NCI-H2107 (cell line): ENCODE results near the gene LCORL.
"Not testable (repeated sequence)": the region's sequence is repeated elsewhere in the genome, so short reads cannot be mapped to it uniquely, and the experiment has no call there.

Source experiments
- DNase-seq: peaks from one replicate; lab custom pipeline; 2025; lab: John Stamatoyannopoulos, UW

The LCORL gene

DNA sequence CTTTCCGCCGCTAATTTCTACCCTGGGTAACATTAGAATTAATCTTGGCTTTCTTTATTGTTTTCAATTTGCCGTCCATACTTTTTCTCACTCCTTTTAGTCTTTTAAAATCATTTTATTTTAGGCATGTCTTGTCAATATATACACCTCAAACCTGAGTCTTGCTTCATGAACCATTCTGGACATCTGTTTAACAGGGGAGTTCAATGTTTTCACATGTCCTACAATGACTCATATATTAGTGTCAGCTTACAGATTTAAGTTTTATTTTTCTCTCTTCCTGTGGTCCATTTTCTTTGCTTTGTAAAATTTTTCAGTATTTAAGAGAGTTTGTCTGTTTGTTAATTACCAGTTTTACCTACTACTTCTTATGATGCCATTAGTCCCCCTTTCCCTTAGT lies 89.5 kb downstream of the LCORL start:
- DNase-seq = no peak

DNA sequence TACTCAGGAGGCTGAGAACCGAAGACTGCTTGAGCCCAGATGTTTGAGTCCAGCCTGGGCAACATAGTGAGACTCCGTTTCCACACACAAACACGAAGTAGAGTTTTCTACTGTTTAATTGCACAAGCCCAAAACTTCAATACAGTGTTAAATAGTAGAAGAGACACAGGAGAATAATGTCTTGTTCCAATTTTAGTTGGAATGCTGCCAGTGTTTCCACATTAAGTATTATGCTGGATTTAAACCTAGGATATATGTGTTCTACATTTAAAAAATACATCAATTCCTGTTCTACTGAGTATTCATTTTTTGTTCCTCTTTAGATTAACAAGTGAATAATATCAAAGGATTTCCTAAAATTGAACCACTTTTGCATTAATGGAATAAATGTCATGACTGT lies 91.3 kb downstream of the LCORL start:
- no peak for DNase-seq

GRCh38 chr4:17924189-17924588 lies 97.4 kb downstream of the LCORL start:
- DNase-seq = no peak

DNA sequence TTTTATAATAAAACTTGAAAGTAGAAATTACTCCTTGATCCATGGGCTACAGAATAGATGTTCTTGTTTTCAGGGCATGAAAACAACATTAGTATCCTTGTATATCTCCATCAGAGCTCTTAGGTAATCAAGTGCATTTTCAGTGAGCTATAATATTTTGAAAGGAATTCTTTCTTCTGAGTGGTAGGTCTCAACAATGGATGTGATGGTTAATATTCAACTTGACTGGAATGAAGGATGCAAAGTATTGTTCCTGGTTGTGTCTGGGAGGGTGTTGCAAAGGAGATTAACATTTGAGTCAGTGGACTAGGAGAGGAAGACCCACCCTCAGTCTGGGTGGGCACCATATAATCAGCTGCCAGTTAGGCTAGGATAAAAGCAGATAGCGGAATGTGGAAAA lies 100.1 kb downstream of the LCORL start:
- no peak for DNase-seq

DNA sequence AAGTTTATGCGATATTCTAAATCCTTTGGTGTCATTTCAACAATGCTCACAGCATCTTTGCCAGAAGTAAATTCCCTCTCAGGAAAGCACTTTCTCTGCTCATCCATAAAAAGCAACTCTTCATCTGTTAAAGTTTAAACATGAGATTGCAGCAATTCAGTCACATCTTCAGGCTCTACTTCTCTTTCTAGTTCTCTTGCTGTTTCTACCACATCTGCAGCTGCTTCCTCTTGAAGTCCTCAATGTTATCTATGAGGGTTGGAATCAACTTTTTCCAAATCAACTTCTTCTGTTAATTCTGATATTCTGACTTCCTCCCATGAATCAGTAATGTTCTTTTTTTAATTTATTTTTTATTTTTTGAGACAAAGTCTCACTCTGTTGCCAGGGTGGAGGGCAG lies 100.9 kb downstream of the LCORL start:
- DNase-seq = no peak

- no peak for DNase-seq
These were observed 106.1 kb downstream of the LCORL start for GRCh38 chr4:17915439-17915838.

DNA sequence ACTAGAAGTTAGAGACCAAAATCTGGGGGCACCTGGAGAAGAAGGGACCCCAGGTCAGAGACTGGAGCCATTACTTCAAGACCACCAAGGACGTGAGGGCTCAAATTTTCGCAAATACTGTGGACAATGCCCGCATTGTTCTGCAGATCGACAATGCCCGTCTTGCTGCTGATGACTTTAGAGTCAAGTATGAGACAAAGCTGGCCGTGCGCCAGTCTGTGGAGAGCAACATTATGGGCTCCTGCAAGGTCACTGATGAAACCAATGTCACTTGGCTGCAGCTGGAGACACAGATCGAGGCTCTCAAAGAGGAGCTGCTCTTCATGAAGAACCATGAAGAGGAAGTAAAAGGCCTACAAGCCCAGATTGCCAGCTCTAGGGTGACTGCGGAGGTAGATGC lies 109.5 kb downstream of the LCORL start:
- DNase-seq = no peak

- DNase-seq = no peak
These were observed 109.9 kb downstream of the LCORL start for GRCh38 chr4:17911608-17912007.

- no peak for DNase-seq
These were observed 123.0 kb downstream of the LCORL start for GRCh38 chr4:17898553-17899055.

GRCh38 chr4:17895481-17895880 lies 126.1 kb downstream of the LCORL start:
- DNase-seq = no peak

- no peak for DNase-seq
These were observed 127.1 kb downstream of the LCORL start for GRCh38 chr4:17894421-17894820.

- DNase-seq = no peak
These were observed 131.9 kb downstream of the LCORL start for GRCh38 chr4:17889692-17890091.

GRCh38 chr4:17884511-17884910 lies 137.0 kb downstream of the LCORL start:
- DNase-seq = no peak

GRCh38 chr4:17884063-17884462 lies 137.5 kb downstream of the LCORL start:
- no peak for DNase-seq

DNA sequence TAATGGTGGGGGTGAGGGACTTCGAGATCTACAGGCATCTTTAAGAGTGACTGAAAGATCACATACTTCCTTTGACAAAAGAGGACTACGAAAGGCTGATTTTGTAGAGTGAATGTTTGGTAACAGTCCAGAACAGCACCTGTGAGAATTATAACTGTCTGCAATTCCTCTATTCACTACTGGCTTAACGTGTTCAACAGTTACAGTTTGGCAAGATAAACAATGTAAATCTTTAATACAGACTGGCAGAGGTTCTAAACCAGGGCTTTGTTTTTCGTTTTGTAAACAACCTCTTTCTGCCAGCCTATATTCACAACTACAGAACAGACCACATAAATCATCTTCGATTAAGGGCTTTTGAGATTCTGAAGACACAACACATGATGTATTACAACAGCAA lies 143.9 kb downstream of the LCORL start:
- no peak for DNase-seq

DNA sequence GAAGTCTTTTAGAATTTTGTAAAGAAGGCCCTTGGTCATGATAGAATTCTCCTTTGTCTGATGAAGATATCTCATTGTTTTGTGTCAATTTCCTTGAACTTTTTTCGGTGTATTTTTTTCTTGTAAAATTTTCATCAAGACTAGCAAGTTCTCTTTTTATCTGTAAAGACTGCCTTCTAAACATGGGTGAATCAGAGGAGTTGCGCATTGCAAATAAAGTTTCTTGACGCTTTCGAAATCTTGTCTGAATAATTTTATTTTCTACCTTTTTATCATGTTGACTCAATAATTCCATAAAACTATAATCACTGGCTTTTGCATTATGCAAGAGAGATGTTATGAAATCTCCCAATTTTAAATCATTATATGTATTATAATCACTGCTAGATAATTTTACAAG lies 144.6 kb downstream of the LCORL start:
- DNase-seq = no peak

- DNase-seq = no peak
These were observed 146.0 kb downstream of the LCORL start for GRCh38 chr4:17875402-17876070.

DNA sequence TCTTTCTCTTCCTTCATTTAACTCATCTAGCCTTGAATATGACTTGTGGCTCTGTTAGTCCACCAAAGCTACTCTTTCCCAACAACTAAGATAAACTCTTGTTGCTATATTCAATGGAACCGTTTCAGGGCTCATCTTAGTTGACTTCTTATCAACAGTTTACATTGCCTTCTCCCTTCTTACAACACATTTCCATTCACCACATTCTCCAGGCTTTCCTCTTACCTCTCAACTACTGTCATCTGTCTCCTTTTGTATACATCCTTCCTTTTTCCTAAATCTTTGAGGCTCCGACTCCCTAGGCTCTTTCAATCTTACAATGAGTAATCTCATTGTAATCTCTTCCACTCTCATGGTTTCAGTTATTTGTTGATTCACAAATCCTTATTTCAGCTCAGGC lies 152.2 kb downstream of the LCORL start:
- no peak for DNase-seq

- no peak for DNase-seq
These were observed 154.3 kb downstream of the LCORL start for GRCh38 chr4:17867276-17867675.

DNA sequence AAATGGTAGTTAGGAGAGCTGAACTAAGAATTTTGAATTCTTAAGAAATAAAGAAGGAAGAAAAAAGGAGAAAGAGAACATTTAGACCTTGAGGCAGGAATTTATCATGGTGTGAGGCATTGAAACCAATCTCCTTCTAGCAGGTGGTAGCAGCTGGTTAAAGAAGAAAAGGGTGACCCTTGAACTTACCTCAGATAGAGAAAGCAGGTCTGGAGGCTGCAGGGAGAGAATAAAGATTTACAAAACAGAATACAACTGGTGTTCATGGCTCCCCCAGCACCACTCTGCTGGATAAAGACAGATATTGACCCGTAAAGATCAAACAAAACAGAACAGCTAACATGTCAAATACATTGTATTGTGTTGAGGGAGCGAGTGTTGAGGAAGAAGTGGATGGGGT lies 154.7 kb downstream of the LCORL start:
- DNase-seq = no peak

GRCh38 chr4:17865866-17866363 lies 155.6 kb downstream of the LCORL start:
- DNase-seq = no peak

DNA sequence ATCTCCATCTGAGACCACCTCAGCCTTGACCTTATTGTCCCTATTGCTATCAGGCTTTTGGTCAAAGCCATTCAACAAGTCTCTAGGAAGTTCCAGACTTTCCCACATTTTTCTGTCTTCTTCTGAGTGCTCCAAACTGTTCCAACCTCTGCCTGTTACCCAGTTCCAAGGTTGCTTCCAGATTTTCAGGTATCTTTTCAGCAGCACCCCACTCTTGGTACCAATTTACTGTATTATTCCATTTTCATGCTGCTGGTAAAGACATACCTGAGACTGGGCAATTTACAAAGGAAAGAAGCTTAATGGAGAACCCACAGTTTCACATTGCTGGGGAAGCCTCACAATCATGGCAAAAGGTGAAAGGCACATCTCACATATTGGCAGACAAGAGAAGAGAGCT lies 159.6 kb downstream of the LCORL start:
- not testable (repeated sequence) for DNase-seq

DNA sequence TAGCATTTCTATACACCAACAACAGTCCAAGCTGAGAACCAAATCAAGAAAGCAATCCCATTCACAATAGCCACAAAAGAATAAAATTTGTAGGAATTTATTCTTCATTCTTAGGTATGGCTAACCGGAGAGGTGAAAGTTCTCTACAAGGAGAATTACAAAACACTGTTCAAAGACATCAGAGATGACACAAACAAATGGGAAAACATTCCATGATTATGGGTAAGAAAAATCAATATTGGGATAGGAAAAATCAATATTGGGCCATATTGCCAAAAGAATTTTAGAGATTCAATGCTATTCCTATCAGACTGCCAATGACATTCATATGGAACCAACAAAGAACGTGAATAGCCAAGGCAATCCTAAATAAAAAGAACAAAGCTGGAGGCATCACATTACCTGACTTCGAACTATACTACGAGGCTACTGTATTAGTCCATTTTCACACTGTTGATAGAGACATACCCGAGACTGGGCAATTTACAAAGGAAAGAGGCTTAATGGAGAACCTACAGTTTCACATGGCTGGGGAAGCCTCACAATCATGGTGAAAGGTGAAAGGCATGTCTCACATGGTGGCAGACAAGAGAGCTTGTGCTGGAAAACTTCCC lies 161.7 kb downstream of the LCORL start:
- DNase-seq = no peak

- DNase-seq = no peak
These were observed 167.5 kb downstream of the LCORL start for GRCh38 chr4:17854036-17854435.
